DOHH2 (cell line): ENCODE results near the gene CALHM6.

Experiments used
- H3F3A ChIP-seq: fragments of 200-600 bp; sonication (generic), shearing (Covaris generic); 2 replicates; pipeline ENCODE4 v1.6.0; 2016; ENCODE audit warnings: antibody characterized with exemption, mild to moderate bottlenecking; ENCODE audit not compliant: control insufficient read depth, insufficient read depth
- H3K27ac ChIP-seq: fragments of 200-600 bp; sonication (generic); 2 replicates; pipeline ENCODE4 v1.5.1; 2014; ENCODE audit warnings: low read depth, mild to moderate bottlenecking, low read length, moderate library complexity
- H3K27me3 ChIP-seq: fragments of 200-600 bp; sonication (generic); 2 replicates; pipeline ENCODE4 v1.6.1; 2014; ENCODE audit warnings: mild to moderate bottlenecking, low read length, mixed read lengths; ENCODE audit not compliant: control insufficient read depth
- H3K36me3 ChIP-seq: fragments of 200-600 bp; sonication (generic); 2 replicates; pipeline ENCODE4 v1.6.1; 2014; ENCODE audit warnings: mild to moderate bottlenecking, low read length, moderate library complexity, mixed read lengths; ENCODE audit not compliant: control insufficient read depth
- H3K4me1 ChIP-seq: fragments of 200-600 bp; sonication (generic); 2 replicates; pipeline ENCODE4 v1.6.1; 2014; ENCODE audit warnings: mild to moderate bottlenecking, low read length, mixed read lengths; ENCODE audit not compliant: control insufficient read depth
- H3K4me2 ChIP-seq: fragments of 200-600 bp; sonication (generic); 2 replicates; pipeline ENCODE4 v1.6.0; 2014; ENCODE audit warnings: mild to moderate bottlenecking, low read length, moderate library complexity
- H3K4me3 ChIP-seq: fragments of 200-600 bp; sonication (generic); 2 replicates; pipeline ENCODE4 v1.5.1; 2014; ENCODE audit warnings: mild to moderate bottlenecking, low read length, mixed read lengths
- H3K79me2 ChIP-seq: fragments of 200-600 bp; sonication (generic); 2 replicates; pipeline ENCODE4 v1.6.1; 2014; ENCODE audit warnings: mild to moderate bottlenecking, low read length, mixed read lengths; ENCODE audit not compliant: control insufficient read depth
- H3K9me2 ChIP-seq: fragments of 200-600 bp; sonication (generic); replicated peaks from 2 replicates; pipeline ENCODE4 v1.6.1; 2014; ENCODE audit warnings: mild to moderate bottlenecking, low read length, mixed read lengths; ENCODE audit not compliant: control insufficient read depth
- H3K9me3 ChIP-seq: fragments of 200-600 bp; sonication (generic); 2 replicates; pipeline ENCODE4 v1.6.1; 2014; ENCODE audit warnings: antibody characterized with exemption, low read length, mixed read lengths; ENCODE audit not compliant: control insufficient read depth, insufficient read depth
- H4K20me1 ChIP-seq: fragments of 200-600 bp; sonication (generic); 2 replicates; pipeline ENCODE4 v1.6.0; 2014; ENCODE audit warnings: low read depth, mild to moderate bottlenecking, antibody characterized with exemption, low read length, moderate library complexity; ENCODE audit not compliant: control insufficient read depth, insufficient read depth
- CTCF ChIP-seq: fragments of 200-600 bp; sonication (generic); IDR thresholded peaks from one replicate; pipeline ENCODE4 v1.5.1; 2014; ENCODE audit warnings: antibody characterized with exemption, mild to moderate bottlenecking, low read depth, low read length; ENCODE audit not compliant: poor library complexity, severe bottlenecking
- EZH2phosphoT487 ChIP-seq: fragments of 200-600 bp; sonication (generic); IDR thresholded peaks from 2 replicates; pipeline ENCODE4 v1.6.1; 2017; ENCODE audit warnings: borderline replicate concordance, mild to moderate bottlenecking, antibody characterized with exemption, low read length, moderate library complexity, mixed read lengths

CALHM6 gene

GRCh38 chr6:116422238-116422637 is 38.9 kb upstream of the CALHM6 start:
- TF ChIP-seq CTCF (no peak), EZH2phosphoT487 (no peak)
- Histone ChIP-seq H3K79me2 (no peaks in the 10 kb centered on the region), H3K36me3 (no peaks in the 10 kb centered on the region), H3K4me1 (no peaks in the 10 kb centered on the region), H3K4me3 (no peak overlapping the region), H4K20me1 (no peaks in the 10 kb centered on the region), H3K9me3 (no peaks in the 10 kb centered on the region), H3K9me2 (no peaks in the 10 kb centered on the region), H3F3A (no peaks in the 10 kb centered on the region), H3K4me2 (no peak overlapping the region), H3K27ac (no peak overlapping the region), H3K27me3 (no peaks in the 10 kb centered on the region)

GRCh38 chr6:116424001-116424400 is 37.2 kb upstream of the CALHM6 start:
- H3K4me3 ChIP-seq, result no peak overlapping the region
- no peaks in the 10 kb centered on the region for H3K79me2 ChIP-seq
- no peak overlapping the region for H3K27ac ChIP-seq
- no peaks in the 10 kb centered on the region for H3F3A ChIP-seq
- H3K27me3 ChIP-seq, result no peaks in the 10 kb centered on the region
- TF ChIP-seq EZH2phosphoT487, result no peak
- TF ChIP-seq CTCF, result no peak
- H3K4me2 ChIP-seq, result no peak overlapping the region
- no peaks in the 10 kb centered on the region for H3K36me3 ChIP-seq
- H4K20me1 ChIP-seq, result no peaks in the 10 kb centered on the region
- no peaks in the 10 kb centered on the region for H3K9me2 ChIP-seq
- no peaks in the 10 kb centered on the region for H3K9me3 ChIP-seq
- H3K4me1 ChIP-seq, result no peaks in the 10 kb centered on the region

- Histone ChIP-seq H3K4me1 (no peaks in the 10 kb centered on the region), H4K20me1 (no peaks in the 10 kb centered on the region), H3K9me2 (no peaks in the 10 kb centered on the region), H3K36me3 (no peaks in the 10 kb centered on the region), H3K27ac (no peak overlapping the region), H3F3A (no peaks in the 10 kb centered on the region), H3K9me3 (no peaks in the 10 kb centered on the region), H3K27me3 (no peaks in the 10 kb centered on the region), H3K4me3 (no peak overlapping the region), H3K4me2 (no peak overlapping the region), H3K79me2 (no peaks in the 10 kb centered on the region)
- no peak for TF ChIP-seq EZH2phosphoT487
- TF ChIP-seq CTCF, result no peak
These were observed 34.6 kb upstream of the CALHM6 start for GRCh38 chr6:116426551-116426950.

- no peaks in the 10 kb centered on the region for H3F3A ChIP-seq
- no peak overlapping the region for H3K4me2 ChIP-seq
- no peaks in the 10 kb centered on the region for H3K79me2 ChIP-seq
- no peak overlapping the region for H3K4me3 ChIP-seq
- TF ChIP-seq EZH2phosphoT487, result no peak
- no peak for TF ChIP-seq CTCF
- H3K36me3 ChIP-seq, result no peaks in the 10 kb centered on the region
- no peaks in the 10 kb centered on the region for H3K9me3 ChIP-seq
- H3K9me2 ChIP-seq, result no peaks in the 10 kb centered on the region
- H3K27me3 ChIP-seq, result no peaks in the 10 kb centered on the region
- H3K27ac ChIP-seq, result no peak overlapping the region
- H3K4me1 ChIP-seq, result no peaks in the 10 kb centered on the region
- H4K20me1 ChIP-seq, result no peaks in the 10 kb centered on the region
These were observed 32.1 kb upstream of the CALHM6 start for GRCh38 chr6:116429111-116429510.
